Loucy (cell line): ENCODE data around the gene GSG1L.

Experiments
- H2AFZ ChIP-seq: fragments of 200-600 bp; sonication (generic); 2 replicates; pipeline ENCODE4 v1.6.0; 2016; ENCODE audit warnings: antibody characterized with exemption, mild to moderate bottlenecking, low read length, moderate library complexity
- H3F3A ChIP-seq: fragments of 200-600 bp; 2 replicates; pipeline ENCODE4 v1.6.0; 2016; ENCODE audit warnings: antibody characterized with exemption, low read depth, mild to moderate bottlenecking
- H3K27me3 ChIP-seq: fragments of 200-600 bp; sonication (generic); 2 replicates; pipeline ENCODE4 v1.6.1; 2014; ENCODE audit warnings: low read length, mild to moderate bottlenecking; ENCODE audit not compliant: insufficient read depth, poor library complexity, severe bottlenecking
- H3K36me3 ChIP-seq: fragments of 200-600 bp; sonication (generic); 2 replicates; pipeline ENCODE4 v1.6.1; 2016; ENCODE audit warnings: low read length; ENCODE audit not compliant: insufficient read depth
- H3K4me1 ChIP-seq: fragments of 200-600 bp; sonication (generic); 2 replicates; pipeline ENCODE4 v1.5.1; 2014; ENCODE audit warnings: low read length, mild to moderate bottlenecking; ENCODE audit not compliant: insufficient read depth, poor library complexity, severe bottlenecking
- H3K4me2 ChIP-seq: fragments of 200-600 bp; sonication (generic); 2 replicates; pipeline ENCODE4 v1.6.0; 2014; ENCODE audit warnings: antibody characterized with exemption, low read length, low read depth, mild to moderate bottlenecking; ENCODE audit not compliant: poor library complexity, severe bottlenecking
- H3K4me3 ChIP-seq: fragments of 200-600 bp; sonication (generic); 2 replicates; pipeline ENCODE4 v1.5.1; 2014; ENCODE audit warnings: low read length, mild to moderate bottlenecking, mixed read lengths; ENCODE audit not compliant: poor library complexity, severe bottlenecking
- H3K79me2 ChIP-seq: fragments of 200-600 bp; sonication (generic); 2 replicates; pipeline ENCODE4 v1.6.1; 2014; ENCODE audit warnings: low read length; ENCODE audit not compliant: insufficient read depth
- H3K9ac ChIP-seq: fragments of 200-600 bp; sonication (generic); 2 replicates; pipeline ENCODE4 v1.6.0; 2014; ENCODE audit warnings: mild to moderate bottlenecking, low read depth, low read length, moderate library complexity; ENCODE audit not compliant: poor library complexity, severe bottlenecking
- H3K9me2 ChIP-seq: fragments of 200-600 bp; sonication (generic); replicated peaks from 2 replicates; pipeline ENCODE4 v1.6.1; 2016; ENCODE audit warnings: low read depth, low read length, mixed read lengths
- H3K9me3 ChIP-seq: fragments of 200-600 bp; sonication (generic); 2 replicates; pipeline ENCODE4 v1.6.1; 2014; ENCODE audit warnings: mild to moderate bottlenecking, antibody characterized with exemption, low read length, low read depth; ENCODE audit not compliant: insufficient read depth
- H4K20me1 ChIP-seq: fragments of 200-600 bp; sonication (generic); 2 replicates; pipeline ENCODE4 v1.6.0; 2014; ENCODE audit warnings: antibody characterized with exemption, low read length, mild to moderate bottlenecking; ENCODE audit not compliant: insufficient read depth, poor library complexity, severe bottlenecking
- CTCF ChIP-seq: fragments of 200-600 bp; sonication (generic); conservative IDR thresholded peaks from 2 replicates; pipeline ENCODE4 v1.5.1; 2014; ENCODE audit warnings: mild to moderate bottlenecking, antibody characterized with exemption, low read length
- EZH2phosphoT487 ChIP-seq: fragments of 200-600 bp; IDR thresholded peaks from 2 replicates; pipeline ENCODE4 v1.6.1; 2018; ENCODE audit warnings: antibody characterized with exemption, mild to moderate bottlenecking, moderate library complexity, borderline replicate concordance

Gene GSG1L

GRCh38 chr16:27775254-27775653, 288.3 kb downstream of the GSG1L start:
- no peak overlapping the region for H3K4me3 ChIP-seq
- no peaks in the 10 kb centered on the region for H4K20me1 ChIP-seq
- no peaks in the 10 kb centered on the region for H3K4me1 ChIP-seq
- H3K9me2 ChIP-seq, result no peaks in the 10 kb centered on the region
- no peaks in the 10 kb centered on the region for H3K27me3 ChIP-seq
- H3K9me3 ChIP-seq, result no peaks in the 10 kb centered on the region
- H3K9ac ChIP-seq, result no peak overlapping the region
- no peaks in the 10 kb centered on the region for H3F3A ChIP-seq
- H3K79me2 ChIP-seq, result no peaks in the 10 kb centered on the region
- TF ChIP-seq CTCF, result no peak
- TF ChIP-seq EZH2phosphoT487, result no peak
- no peak overlapping the region for H2AFZ ChIP-seq
- H3K4me2 ChIP-seq, result no peak overlapping the region
- no peaks in the 10 kb centered on the region for H3K36me3 ChIP-seq

GRCh38 chr16:27774779-27775178, 288.7 kb downstream of the GSG1L start:
- Histone ChIP-seq H3K27me3 (no peaks in the 10 kb centered on the region), H3K4me3 (no peak overlapping the region), H3K9ac (no peak overlapping the region), H3K79me2 (no peaks in the 10 kb centered on the region), H3K4me2 (no peak overlapping the region), H3F3A (no peaks in the 10 kb centered on the region), H3K9me2 (no peaks in the 10 kb centered on the region), H2AFZ (no peak overlapping the region), H3K36me3 (no peaks in the 10 kb centered on the region; the same call in 1 of the 2 replicates), H3K9me3 (no peaks in the 10 kb centered on the region), H4K20me1 (no peaks in the 10 kb centered on the region), H3K4me1 (no peaks in the 10 kb centered on the region)
- TF ChIP-seq EZH2phosphoT487 (no peak), CTCF (no peak)

GRCh38 chr16:27773344-27773743, 290.2 kb downstream of the GSG1L start:
- Histone ChIP-seq H3K9me3 (no peaks in the 10 kb centered on the region), H3K36me3 (no peaks in the 10 kb centered on the region; the same call in 1 of the 2 replicates), H3K9me2 (no peaks in the 10 kb centered on the region), H2AFZ (no peak overlapping the region), H3K27me3 (no peaks in the 10 kb centered on the region), H3K4me2 (no peak overlapping the region), H3K9ac (no peak overlapping the region), H3K4me1 (no peaks in the 10 kb centered on the region), H3K79me2 (no peaks in the 10 kb centered on the region), H3K4me3 (no peak overlapping the region), H3F3A (no peaks in the 10 kb centered on the region), H4K20me1 (no peaks in the 10 kb centered on the region)
- TF ChIP-seq CTCF, result no peak
- no peak for TF ChIP-seq EZH2phosphoT487
